ENCODE data around the gene MICAL2.

DNA sequence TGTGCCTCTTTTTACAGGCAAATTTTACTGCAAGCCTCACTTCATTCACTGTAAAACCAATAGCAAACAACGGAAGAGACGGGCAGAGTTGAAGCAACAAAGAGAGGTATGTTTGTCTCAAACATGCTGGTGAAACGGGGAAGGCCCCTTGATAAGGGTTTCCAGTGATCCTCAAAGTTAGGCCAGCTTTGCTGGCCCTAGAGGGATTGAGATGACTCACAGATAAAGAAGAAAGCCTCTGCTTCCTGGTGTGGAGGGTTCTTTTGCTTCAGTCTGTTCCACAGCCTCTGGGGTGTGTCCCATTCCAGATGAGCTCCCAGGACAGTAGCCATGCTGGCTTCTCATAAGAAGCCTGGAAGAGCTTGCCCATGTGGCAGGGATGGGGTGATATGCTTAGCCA, 148.1 kb downstream of the MICAL2 start:
- TF ChIP-seq POLR2A (IDR thresholded peaks at IDR 0.05), result no peak
- TF ChIP-seq, protein P1, sequence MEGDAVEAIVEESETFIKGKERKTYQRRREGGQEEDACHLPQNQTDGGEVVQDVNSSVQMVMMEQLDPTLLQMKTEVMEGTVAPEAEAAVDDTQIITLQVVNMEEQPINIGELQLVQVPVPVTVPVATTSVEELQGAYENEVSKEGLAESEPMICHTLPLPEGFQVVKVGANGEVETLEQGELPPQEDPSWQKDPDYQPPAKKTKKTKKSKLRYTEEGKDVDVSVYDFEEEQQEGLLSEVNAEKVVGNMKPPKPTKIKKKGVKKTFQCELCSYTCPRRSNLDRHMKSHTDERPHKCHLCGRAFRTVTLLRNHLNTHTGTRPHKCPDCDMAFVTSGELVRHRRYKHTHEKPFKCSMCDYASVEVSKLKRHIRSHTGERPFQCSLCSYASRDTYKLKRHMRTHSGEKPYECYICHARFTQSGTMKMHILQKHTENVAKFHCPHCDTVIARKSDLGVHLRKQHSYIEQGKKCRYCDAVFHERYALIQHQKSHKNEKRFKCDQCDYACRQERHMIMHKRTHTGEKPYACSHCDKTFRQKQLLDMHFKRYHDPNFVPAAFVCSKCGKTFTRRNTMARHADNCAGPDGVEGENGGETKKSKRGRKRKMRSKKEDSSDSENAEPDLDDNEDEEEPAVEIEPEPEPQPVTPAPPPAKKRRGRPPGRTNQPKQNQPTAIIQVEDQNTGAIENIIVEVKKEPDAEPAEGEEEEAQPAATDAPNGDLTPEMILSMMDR (IDR thresholded peaks at IDR 0.05), result no peak

Measured in thyroid gland (tissue), 4 donors.